ENCODE data around the gene PHLDB2. TPM values are rescaled to one million over a fixed set of nuclear protein-coding genes. Genes with fewer than 3 reads are reported as not detected.

The PHLDB2 gene
- total RNA-seq, 1 donor from 2014 or later = 43.5 TPM

- Mint-ChIP-seq H3K9me3 (no peaks in the 10 kb centered on the region), H3K4me1 (ENCODE audit: unreplicated experiment) (peaks cover 5% of the 10 kb centered on the region), H3K4me3 (no peak overlapping the region), H3K27me3 (no peaks in the 10 kb centered on the region), H3K27ac (no peak overlapping the region), H3K36me3 (peaks cover 29% of the 10 kb centered on the region)
- DNase-seq (ENCODE audit: extremely low spot score, unreplicated experiment) = no peak
- no peak for TF ChIP-seq CTCF (conservative IDR thresholded peaks at IDR 0.05)
Observed at GRCh38 chr3:111882194-111882593, 23.1 kb downstream of the PHLDB2 start.

- Mint-ChIP-seq H3K4me3 (no peak overlapping the region), H3K27ac (no peak overlapping the region), H3K36me3 (peaks cover 24% of the 10 kb centered on the region), H3K9me3 (no peaks in the 10 kb centered on the region), H3K4me1 (ENCODE audit: unreplicated experiment) (peaks cover 5% of the 10 kb centered on the region), H3K27me3 (no peaks in the 10 kb centered on the region)
- no peak for DNase-seq (ENCODE audit: extremely low spot score, unreplicated experiment)
- no peak for TF ChIP-seq CTCF (conservative IDR thresholded peaks at IDR 0.05)
Observed at GRCh38 chr3:111882799-111883198, 23.7 kb downstream of the PHLDB2 start.

GRCh38 chr3:111884411-111885018, 25.4 kb downstream of the PHLDB2 start:
- no peak for TF ChIP-seq CTCF (conservative IDR thresholded peaks at IDR 0.05)
- H3K4me1 Mint-ChIP-seq (ENCODE audit: unreplicated experiment) = peaks cover 5% of the 10 kb centered on the region
- H3K27me3 Mint-ChIP-seq = no peaks in the 10 kb centered on the region
- DNase-seq (ENCODE audit: extremely low spot score, unreplicated experiment) = no peak
- H3K9me3 Mint-ChIP-seq = no peaks in the 10 kb centered on the region
- H3K27ac Mint-ChIP-seq = no peak overlapping the region
- H3K4me3 Mint-ChIP-seq = no peak overlapping the region
- peaks cover 24% of the 10 kb centered on the region for H3K36me3 Mint-ChIP-seq

- Mint-ChIP-seq H3K36me3 (peaks cover 28% of the 10 kb centered on the region), H3K27ac (no peak overlapping the region), H3K9me3 (no peaks in the 10 kb centered on the region), H3K27me3 (no peaks in the 10 kb centered on the region), H3K4me3 (no peak overlapping the region), H3K4me1 (ENCODE audit: unreplicated experiment) (peaks cover 5% of the 10 kb centered on the region)
- TF ChIP-seq CTCF (conservative IDR thresholded peaks at IDR 0.05) = no peak
- DNase-seq (ENCODE audit: extremely low spot score, unreplicated experiment) = no peak
Observed at GRCh38 chr3:111885578-111885977, 26.5 kb downstream of the PHLDB2 start.

- Mint-ChIP-seq H3K36me3 (peaks cover 16% of the 10 kb centered on the region), H3K27me3 (no peaks in the 10 kb centered on the region), H3K27ac (no peak overlapping the region), H3K4me1 (ENCODE audit: unreplicated experiment) (no peaks in the 10 kb centered on the region), H3K4me3 (no peak overlapping the region), H3K9me3 (no peaks in the 10 kb centered on the region)
- no peak for DNase-seq (ENCODE audit: extremely low spot score, unreplicated experiment)
- no peak for TF ChIP-seq CTCF (conservative IDR thresholded peaks at IDR 0.05)
Observed at GRCh38 chr3:111890051-111890580, 31.1 kb downstream of the PHLDB2 start.

Measured in type B pancreatic cell (in vitro differentiated cells).